Spleen (tissue), 7 donors: Measurements from ENCODE around the gene CUEDC1.

Experiments used
- POLR2AphosphoS5 ChIP-seq, 3 donors: sonication (generic); formaldehyde crosslinking; IDR thresholded peaks; one replicate each; pipeline ENCODE4 v1.5.1; 2017; ENCODE audit warnings: antibody characterized with exemption in 3 of 3
- TF ChIP-seq, protein P1 (sequence below), 11 experiments: fragments of 200-600 bp in 7 of 11; fragments of 450-650 bp in 4 of 11; sonication (generic) in 4 of 11; IDR thresholded peaks in 8 of 11; conservative IDR thresholded peaks in 3 of 11; 1 replicate in 7 of 11; 2 replicates in 4 of 11; pipeline versions ENCODE4 v1.4.0 to v1.8.0; 2016 to 2021; ENCODE audit warnings: antibody characterized with exemption in 11 of 11, inconsistent platforms in 4 of 11, mild to moderate bottlenecking in 1 of 11
- donor health status: DM: no; HTN: no; CAD: no; lungs with moderate emphysema.
- donor health status: DM: no; HTN: no; CAD: no.
- donor health status: DM: no; HTN: no; CAD: no.

DNA sequence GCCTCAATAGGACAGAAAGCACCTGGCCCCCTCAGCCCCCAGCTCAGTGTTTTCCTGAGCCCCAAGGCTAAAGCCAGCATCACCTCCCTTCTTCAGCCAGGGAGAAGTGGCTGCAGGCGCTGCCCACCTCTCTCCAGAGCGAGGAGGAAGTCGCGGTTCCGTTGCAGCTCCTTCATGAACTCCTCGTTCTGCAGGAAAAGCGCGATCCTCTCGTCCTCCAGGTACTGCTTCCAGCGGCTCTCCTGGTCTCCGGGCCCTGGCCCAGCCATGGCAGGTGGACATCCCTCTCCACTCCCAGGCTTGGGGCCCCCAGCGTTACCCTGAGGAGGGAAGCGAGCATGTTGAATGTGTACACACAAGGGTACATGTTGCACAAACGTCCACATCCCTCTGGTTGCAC, 82.7 kb downstream of the CUEDC1 start:
- TF ChIP-seq, protein P1, sequence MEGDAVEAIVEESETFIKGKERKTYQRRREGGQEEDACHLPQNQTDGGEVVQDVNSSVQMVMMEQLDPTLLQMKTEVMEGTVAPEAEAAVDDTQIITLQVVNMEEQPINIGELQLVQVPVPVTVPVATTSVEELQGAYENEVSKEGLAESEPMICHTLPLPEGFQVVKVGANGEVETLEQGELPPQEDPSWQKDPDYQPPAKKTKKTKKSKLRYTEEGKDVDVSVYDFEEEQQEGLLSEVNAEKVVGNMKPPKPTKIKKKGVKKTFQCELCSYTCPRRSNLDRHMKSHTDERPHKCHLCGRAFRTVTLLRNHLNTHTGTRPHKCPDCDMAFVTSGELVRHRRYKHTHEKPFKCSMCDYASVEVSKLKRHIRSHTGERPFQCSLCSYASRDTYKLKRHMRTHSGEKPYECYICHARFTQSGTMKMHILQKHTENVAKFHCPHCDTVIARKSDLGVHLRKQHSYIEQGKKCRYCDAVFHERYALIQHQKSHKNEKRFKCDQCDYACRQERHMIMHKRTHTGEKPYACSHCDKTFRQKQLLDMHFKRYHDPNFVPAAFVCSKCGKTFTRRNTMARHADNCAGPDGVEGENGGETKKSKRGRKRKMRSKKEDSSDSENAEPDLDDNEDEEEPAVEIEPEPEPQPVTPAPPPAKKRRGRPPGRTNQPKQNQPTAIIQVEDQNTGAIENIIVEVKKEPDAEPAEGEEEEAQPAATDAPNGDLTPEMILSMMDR (IDR thresholded peaks at IDR 0.05 in 8 of 11, conservative IDR thresholded peaks at IDR 0.05 in 3 of 11): no peak
- TF ChIP-seq POLR2AphosphoS5 (IDR thresholded peaks at IDR 0.05): no peak
